HG02571 (cell line): ENCODE data around the gene TRPM5.

ENCODE experiments used
- ATAC-seq: cut with Tn5 transposase; IDR thresholded peaks from one replicate; pipeline ENCODE4 v1.9.1; 2021; ENCODE audit warnings: mild to moderate bottlenecking, moderate library complexity; ENCODE audit not compliant: unreplicated experiment

TRPM5 gene

GRCh38 chr11:2459016-2459725, 14.9 kb upstream of the TRPM5 start:
- no peak for ATAC-seq

- ATAC-seq: no peak
Measured at GRCh38 chr11:2458321-2458720, 14.0 kb upstream of the TRPM5 start.

- ATAC-seq: no peak
Measured at GRCh38 chr11:2453436-2453835, 9.1 kb upstream of the TRPM5 start.

- no peak for ATAC-seq
Measured at GRCh38 chr11:2452321-2453012, 8.2 kb upstream of the TRPM5 start.

GRCh38 chr11:2451916-2452315, 7.6 kb upstream of the TRPM5 start:
- no peak for ATAC-seq

- no peak for ATAC-seq
Measured at GRCh38 chr11:2451336-2451735, 7.0 kb upstream of the TRPM5 start.

GRCh38 chr11:2450321-2451041, 6.2 kb upstream of the TRPM5 start:
- no peak for ATAC-seq

GRCh38 chr11:2449548-2450320, 5.4 kb upstream of the TRPM5 start:
- no peak for ATAC-seq

GRCh38 chr11:2448661-2449547, 4.6 kb upstream of the TRPM5 start:
- ATAC-seq: no peak

GRCh38 chr11:2447951-2448650, 3.8 kb upstream of the TRPM5 start:
- ATAC-seq: no peak

GRCh38 chr11:2447253-2447950, 3.1 kb upstream of the TRPM5 start:
- no peak for ATAC-seq

- no peak for ATAC-seq
Measured at GRCh38 chr11:2446590-2447252, 2.4 kb upstream of the TRPM5 start.

- no peak for ATAC-seq
Measured at GRCh38 chr11:2445746-2446551, 1.6 kb upstream of the TRPM5 start.

- no peak for ATAC-seq
Measured at GRCh38 chr11:2444821-2445745, 769 bp upstream of the TRPM5 start, which contains the start of gene KCNQ1. KCNQ1 (plus strand) TSS chr11:2445008; CDS start chr11:2445099, 91 bp downstream.

- no peak for ATAC-seq
Measured at GRCh38 chr11:2443406-2443805, 908 bp downstream of the TRPM5 start.

- no peak for ATAC-seq
Measured at GRCh38 chr11:2442589-2442988, 1.7 kb downstream of the TRPM5 start.
